G401.6 (cell line): ENCODE measurements around the gene RAB12.

Experiments used
- FAIRE-seq: peaks from 2 replicates; lab custom pipeline; 2012; peaks lifted over from hg19 to GRCh38; lab: Jason Lieb, UNC

The RAB12 gene

GRCh38 chr18:8685141-8685913 lies 76.1 kb downstream of the RAB12 start:
- FAIRE-seq, result no peak

GRCh38 chr18:8685914-8686216 lies 76.6 kb downstream of the RAB12 start:
- no peak for FAIRE-seq

GRCh38 chr18:8686611-8687010 lies 77.4 kb downstream of the RAB12 start:
- FAIRE-seq, result no peak

- no peak for FAIRE-seq
These were observed 79.1 kb downstream of the RAB12 start for GRCh38 chr18:8688216-8688800.

GRCh38 chr18:8688816-8689215 lies 79.6 kb downstream of the RAB12 start:
- no peak for FAIRE-seq
